ENCODE results near the gene RPAIN.

DNA sequence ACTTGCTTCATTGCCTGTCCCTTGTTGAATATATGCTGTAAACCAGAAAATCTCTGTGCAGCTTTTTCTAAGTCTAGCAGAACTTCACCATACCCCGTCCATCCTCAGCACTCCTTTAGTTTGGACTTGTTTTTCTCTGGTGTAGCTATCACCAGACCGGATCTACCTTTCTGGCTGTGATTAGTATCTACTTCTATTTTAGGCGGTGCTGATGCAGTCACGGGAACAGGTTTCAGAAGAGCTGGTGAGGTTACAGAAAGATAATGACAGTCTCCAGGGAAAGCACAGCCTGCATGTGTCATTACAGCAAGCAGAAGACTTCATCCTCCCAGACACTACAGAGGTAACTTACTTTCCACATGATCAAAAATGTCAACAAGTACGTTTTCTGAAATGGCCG is 46.9 kb upstream of the RPAIN start:
- no peak for TF ChIP-seq CTCF (IDR thresholded peaks at IDR 0.05)
- TF ChIP-seq POLR2AphosphoS5 (IDR thresholded peaks at IDR 0.05; ENCODE audit: insufficient read depth in 1 of 2, low read depth in 1 of 2): no peak
